OCI-LY1 (cell line): Measurements from ENCODE around the gene OXSR1.
"Not testable (repeated sequence)": the region's sequence is repeated elsewhere in the genome, so short reads cannot be mapped to it uniquely, and the experiment has no call there.

ENCODE experiments used
- EZH2 ChIP-seq: fragments of 200-600 bp; sonication (generic), shearing (Covaris generic); IDR thresholded peaks from 2 replicates; pipeline ENCODE4 v1.8.0; 2017; ENCODE audit warnings: borderline replicate concordance, mixed run types, mild to moderate bottlenecking, antibody characterized with exemption, low read length, moderate library complexity, mixed read lengths
- TF ChIP-seq, protein P1 (sequence below): fragments of 200-600 bp; sonication (generic), shearing (Covaris generic); IDR thresholded peaks from 2 replicates; pipeline ENCODE4 v1.5.1; 2017; ENCODE audit warnings: mild to moderate bottlenecking, antibody characterized with exemption, low read length, moderate library complexity, mixed read lengths

DNA sequence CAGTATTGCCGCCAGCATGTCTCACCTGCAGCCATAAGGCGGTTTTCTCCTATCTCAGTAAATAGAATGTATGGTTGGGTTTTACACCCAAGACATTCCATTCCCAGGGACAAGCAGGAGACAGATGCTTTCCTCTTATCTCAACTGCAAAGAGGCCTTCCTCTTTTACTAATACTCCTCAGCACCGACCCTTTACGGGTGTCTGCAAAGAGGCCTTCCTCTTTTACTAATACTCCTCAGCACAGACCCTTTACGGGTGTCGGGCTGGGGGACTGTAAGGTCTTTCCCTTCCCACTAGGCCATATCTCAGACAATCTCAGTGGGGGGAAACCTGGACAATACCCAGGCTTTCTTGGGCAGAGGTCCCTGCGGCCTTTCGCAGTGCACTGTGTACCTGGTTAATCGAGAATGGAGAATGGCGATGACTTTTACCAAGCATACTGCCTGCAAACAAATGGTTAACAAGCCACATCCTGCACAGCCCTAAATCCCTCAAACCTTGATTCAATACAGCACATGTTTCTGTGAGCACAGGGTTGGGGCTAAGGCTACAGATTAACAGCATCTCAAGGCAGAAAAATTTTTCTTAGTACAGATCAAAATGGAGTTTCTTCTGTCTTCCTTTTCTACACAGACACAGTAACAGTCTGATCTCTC is 29.6 kb upstream of the OXSR1 start:
- TF ChIP-seq, protein P1, sequence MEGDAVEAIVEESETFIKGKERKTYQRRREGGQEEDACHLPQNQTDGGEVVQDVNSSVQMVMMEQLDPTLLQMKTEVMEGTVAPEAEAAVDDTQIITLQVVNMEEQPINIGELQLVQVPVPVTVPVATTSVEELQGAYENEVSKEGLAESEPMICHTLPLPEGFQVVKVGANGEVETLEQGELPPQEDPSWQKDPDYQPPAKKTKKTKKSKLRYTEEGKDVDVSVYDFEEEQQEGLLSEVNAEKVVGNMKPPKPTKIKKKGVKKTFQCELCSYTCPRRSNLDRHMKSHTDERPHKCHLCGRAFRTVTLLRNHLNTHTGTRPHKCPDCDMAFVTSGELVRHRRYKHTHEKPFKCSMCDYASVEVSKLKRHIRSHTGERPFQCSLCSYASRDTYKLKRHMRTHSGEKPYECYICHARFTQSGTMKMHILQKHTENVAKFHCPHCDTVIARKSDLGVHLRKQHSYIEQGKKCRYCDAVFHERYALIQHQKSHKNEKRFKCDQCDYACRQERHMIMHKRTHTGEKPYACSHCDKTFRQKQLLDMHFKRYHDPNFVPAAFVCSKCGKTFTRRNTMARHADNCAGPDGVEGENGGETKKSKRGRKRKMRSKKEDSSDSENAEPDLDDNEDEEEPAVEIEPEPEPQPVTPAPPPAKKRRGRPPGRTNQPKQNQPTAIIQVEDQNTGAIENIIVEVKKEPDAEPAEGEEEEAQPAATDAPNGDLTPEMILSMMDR, result not testable (repeated sequence)
- not testable (repeated sequence) for TF ChIP-seq EZH2
